Panc1 (cell line): Measurements from ENCODE around the gene LYPD6B. TPM values are rescaled to one million over a fixed set of nuclear protein-coding genes. Genes with fewer than 3 reads are reported as not detected.

Experiments
- ATAC-seq: fragments of 200-7000 bp; cut with Tn5 transposase; 2 replicates; pipeline ENCODE4 v1.9.1; 2020; ENCODE audit warnings: mild to moderate bottlenecking, moderate library complexity
- BruUV-seq: library from RNA; stranded (reverse); fragments of 400-500 nt; replicated peaks from 2 replicates; lab custom pipeline; 2021; lab: Mats Ljungman, UMichigan
- CTCF ChIA-PET: fragments of 300-600 bp; sonication (Branson Sonifier 250); formaldehyde crosslinking; loops from one replicate; lab custom pipeline; 2022; ENCODE audit warnings: antibody characterized with exemption; lab: Charles Lee
- POLR2A ChIA-PET: fragments of 300-600 bp; sonication (Branson Sonifier 250); formaldehyde crosslinking; loops from one replicate; lab custom pipeline; 2022; ENCODE audit warnings: antibody characterized with exemption; lab: Charles Lee
- DNase-seq: peaks from one replicate; pipeline ENCODE4 v3.0.0-alpha.2; 2010; ENCODE audit warnings: low read depth, low spot score
- H3K27ac ChIP-seq: 2 replicates; pipeline ENCODE4 v1.5.1; 2011; ENCODE audit warnings: mild to moderate bottlenecking, low read length, inconsistent platforms
- H3K27me3 ChIP-seq: fragments of 200-500 bp; sonication (Bioruptor generic); 2 replicates; pipeline ENCODE4 v1.6.0; 2014; ENCODE audit warnings: low read length, inconsistent platforms; ENCODE audit not compliant: control insufficient read depth, insufficient read depth
- H3K36me3 ChIP-seq: fragments of 200-500 bp; sonication (Bioruptor generic); 2 replicates; pipeline ENCODE4 v1.5.1; 2014; ENCODE audit warnings: inconsistent platforms, mild to moderate bottlenecking, low read length, moderate library complexity; ENCODE audit not compliant: control insufficient read depth, insufficient read depth
- H3K4me1 ChIP-seq: 2 replicates; pipeline ENCODE4 v1.5.1; 2011; ENCODE audit warnings: inconsistent platforms, mild to moderate bottlenecking, low read length, moderate library complexity; ENCODE audit not compliant: control insufficient read depth, insufficient read depth
- H3K4me3 ChIP-seq, 2 experiments: 2 replicates each; pipeline ENCODE4 v1.5.1; 2011 to 2012; ENCODE audit warnings: low read depth in 2 of 2, low read length in 2 of 2, mild to moderate bottlenecking in 2 of 2, inconsistent platforms in 1 of 2, moderate library complexity in 1 of 2
- H3K9me3 ChIP-seq: fragments of 200-500 bp; sonication (Bioruptor generic); 2 replicates; pipeline ENCODE4 v1.5.1; 2014; ENCODE audit warnings: low read depth, mild to moderate bottlenecking, inconsistent platforms, low read length, moderate library complexity; ENCODE audit not compliant: control insufficient read depth, insufficient read depth
- POLR2AphosphoS5 ChIP-seq: IDR thresholded peaks from 2 replicates; pipeline ENCODE4 v1.6.1; 2012; ENCODE audit warnings: mild to moderate bottlenecking, low read depth, low read length, moderate library complexity
- REST ChIP-seq, 2 experiments: IDR thresholded peaks; 2 replicates each; pipeline ENCODE4 v1.6.1; 2011 to 2012; ENCODE audit warnings: low read depth in 2 of 2, control low read depth in 1 of 2, low read length in 1 of 2, mild to moderate bottlenecking in 1 of 2, moderate library complexity in 1 of 2; ENCODE audit not compliant: insufficient read depth in 1 of 2
- SIN3A ChIP-seq: IDR thresholded peaks from 2 replicates; pipeline ENCODE4 v1.6.1; 2012; ENCODE audit warnings: low read depth, mild to moderate bottlenecking, low read length, moderate library complexity, borderline replicate concordance; ENCODE audit not compliant: insufficient read depth
- TCF7L2 ChIP-seq: IDR thresholded peaks from 2 replicates; pipeline ENCODE4 v1.6.1; 2011; ENCODE audit warnings: mild to moderate bottlenecking, low read depth, low read length, inconsistent platforms
- in situ Hi-C: cut with HindIII; loops from 2 replicates; pipeline ENCODE4 v1.10.0; 2016; ENCODE audit warnings: low sequenced_read_pairs, low pct_unique_long_range_greater_than_20kb
- intact Hi-C: fragments of 100-400 bp; cut with micrococcal nuclease; formaldehyde crosslinking; loops from one replicate; pipeline ENCODE4 v1.10.0; 2022; ENCODE audit not compliant: unreplicated experiment
- total RNA-seq: library from RNA; stranded (reverse); gene quantifications from one replicate; pipeline ENCODE4 v1.2.1, GENCODE V29; 2021; ENCODE audit not compliant: unreplicated experiment
- TF ChIP-seq, protein P1 (sequence below): fragments of 450-650 bp; IDR thresholded peaks from 2 replicates; pipeline ENCODE4 v1.5.1; 2017; ENCODE audit warnings: mild to moderate bottlenecking

Gene LYPD6B
- total RNA-seq, 1 experiment from 2014 or later = 2.2 TPM

DNA sequence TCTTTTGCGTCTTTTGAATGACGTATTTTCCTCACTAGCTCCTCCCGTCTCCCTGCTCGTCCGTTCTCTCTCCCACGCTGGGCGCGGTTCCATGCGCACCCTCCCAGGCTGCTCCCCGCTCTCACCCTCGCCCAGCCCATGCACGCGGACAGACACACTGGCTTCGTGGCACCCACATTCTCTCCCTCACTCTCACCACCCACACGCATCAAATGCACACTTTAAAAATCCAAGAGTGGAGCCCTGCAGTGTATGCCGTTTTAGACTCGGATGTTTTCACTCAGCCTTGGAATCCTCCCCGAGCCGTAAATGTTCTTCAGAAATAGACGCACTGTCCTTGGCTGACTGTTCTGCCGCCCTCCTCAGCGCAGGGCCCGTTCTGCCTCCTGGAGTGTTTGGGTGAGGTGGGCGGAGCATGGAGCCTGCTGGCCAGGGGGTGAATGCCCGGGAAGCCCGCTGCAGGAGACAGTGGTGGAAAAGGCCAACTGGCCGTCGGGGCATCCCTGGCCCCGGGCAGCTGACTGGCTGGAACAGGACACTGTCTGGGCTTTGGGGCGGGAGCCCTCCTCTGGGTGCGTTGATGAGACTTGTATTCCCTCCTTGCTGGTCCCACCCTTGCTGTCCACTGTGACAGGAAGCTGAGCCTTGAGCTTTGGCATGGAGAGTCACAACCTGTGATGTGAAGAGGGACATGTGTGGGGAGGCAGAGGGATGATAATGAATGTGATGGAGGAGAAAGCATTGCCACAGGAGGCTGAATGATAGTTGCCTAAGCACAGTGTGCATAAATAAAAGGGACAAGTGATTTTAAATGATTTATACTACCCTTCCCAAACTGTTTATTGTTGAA lies 35.4 kb upstream of the LYPD6B start:
- Histone ChIP-seq H3K4me3 (no peak overlapping the region), H3K27ac (no peak overlapping the region), H3K36me3 (no peaks in the 10 kb centered on the region), H3K4me1 (no peaks in the 10 kb centered on the region), H3K9me3 (no peaks in the 10 kb centered on the region), H3K27me3 (no peaks in the 10 kb centered on the region; the same call in 1 of the 2 replicates)
- ChIA-PET POLR2A (no interaction called here), CTCF (no interaction called here)
- no peak for ATAC-seq
- no TSS peak for BruUV-seq
- intact Hi-C loops = no loop called here
- in situ Hi-C loops = no loop called here
- no peak for TF ChIP-seq SIN3A
- TF ChIP-seq REST (IDR thresholded peaks at IDR 0.05; ENCODE audit: insufficient read depth in 1 of 2, low read depth in 2 of 2, low read length in 1 of 2) = no peak
- TF ChIP-seq POLR2AphosphoS5 = no peak
- TF ChIP-seq TCF7L2 = no peak
- TF ChIP-seq, protein P1, sequence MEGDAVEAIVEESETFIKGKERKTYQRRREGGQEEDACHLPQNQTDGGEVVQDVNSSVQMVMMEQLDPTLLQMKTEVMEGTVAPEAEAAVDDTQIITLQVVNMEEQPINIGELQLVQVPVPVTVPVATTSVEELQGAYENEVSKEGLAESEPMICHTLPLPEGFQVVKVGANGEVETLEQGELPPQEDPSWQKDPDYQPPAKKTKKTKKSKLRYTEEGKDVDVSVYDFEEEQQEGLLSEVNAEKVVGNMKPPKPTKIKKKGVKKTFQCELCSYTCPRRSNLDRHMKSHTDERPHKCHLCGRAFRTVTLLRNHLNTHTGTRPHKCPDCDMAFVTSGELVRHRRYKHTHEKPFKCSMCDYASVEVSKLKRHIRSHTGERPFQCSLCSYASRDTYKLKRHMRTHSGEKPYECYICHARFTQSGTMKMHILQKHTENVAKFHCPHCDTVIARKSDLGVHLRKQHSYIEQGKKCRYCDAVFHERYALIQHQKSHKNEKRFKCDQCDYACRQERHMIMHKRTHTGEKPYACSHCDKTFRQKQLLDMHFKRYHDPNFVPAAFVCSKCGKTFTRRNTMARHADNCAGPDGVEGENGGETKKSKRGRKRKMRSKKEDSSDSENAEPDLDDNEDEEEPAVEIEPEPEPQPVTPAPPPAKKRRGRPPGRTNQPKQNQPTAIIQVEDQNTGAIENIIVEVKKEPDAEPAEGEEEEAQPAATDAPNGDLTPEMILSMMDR = no peak
- DNase-seq = no peak

DNA sequence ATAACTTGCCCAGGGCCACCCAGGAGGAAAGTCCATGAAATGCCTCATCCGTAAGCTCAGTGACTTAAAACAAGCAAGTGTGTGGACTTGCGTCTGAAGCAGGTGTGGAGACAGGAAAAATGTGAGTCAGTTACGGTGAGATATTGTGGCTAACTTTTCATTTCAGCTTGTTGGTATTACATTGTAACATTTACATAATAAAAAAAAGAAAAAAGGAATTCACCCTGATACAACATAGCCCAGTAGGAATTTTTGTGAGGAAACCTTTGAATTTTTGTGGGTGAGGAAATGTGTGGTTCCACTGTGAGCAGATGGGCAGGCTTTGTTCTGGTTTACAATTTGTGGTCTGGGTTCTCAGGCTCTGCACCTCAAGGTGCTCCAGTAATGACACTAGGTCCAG lies 33.7 kb upstream of the LYPD6B start:
- no peak for TF ChIP-seq SIN3A
- TF ChIP-seq POLR2AphosphoS5 = no peak
- TF ChIP-seq TCF7L2 = no peak
- TF ChIP-seq REST (IDR thresholded peaks at IDR 0.05; ENCODE audit: insufficient read depth in 1 of 2, low read depth in 2 of 2, low read length in 1 of 2) = no peak
- ChIA-PET POLR2A (no interaction called here), CTCF (no interaction called here)
- Histone ChIP-seq H3K4me3 (no peak overlapping the region), H3K27me3 (no peaks in the 10 kb centered on the region; the same call in 1 of the 2 replicates), H3K9me3 (no peaks in the 10 kb centered on the region), H3K36me3 (no peaks in the 10 kb centered on the region), H3K4me1 (no peaks in the 10 kb centered on the region), H3K27ac (no peak overlapping the region)
- in situ Hi-C loops = no loop called here
- intact Hi-C loops = no loop called here
- no peak for ATAC-seq
- no TSS peak for BruUV-seq
- no peak for DNase-seq
